HFFc6 (cell line): ENCODE results near the gene EIF5A. TPM values are rescaled to one million over a fixed set of nuclear protein-coding genes. Genes with fewer than 3 reads are reported as not detected.

ENCODE experiments used
- DNase-seq: peaks from one replicate; pipeline ENCODE4 v3.0.0-alpha.2; 2018
- H3K27ac Mint-ChIP-seq: 2 replicates; pipeline ENCODE4 v1.8.0; 2020; ENCODE audit warnings: mild to moderate bottlenecking, mixed read lengths
- H3K27me3 Mint-ChIP-seq: 2 replicates; pipeline ENCODE4 v1.8.0; 2021; ENCODE audit warnings: mild to moderate bottlenecking, moderate library complexity, mixed read lengths; ENCODE audit not compliant: insufficient read depth
- H3K36me3 Mint-ChIP-seq: 2 replicates; pipeline ENCODE4 v1.8.0; 2021; ENCODE audit warnings: low read depth, mixed read lengths
- H3K4me1 Mint-ChIP-seq: 2 replicates; pipeline ENCODE4 v1.8.0; 2020; ENCODE audit warnings: low read depth, mixed read lengths
- H3K4me3 Mint-ChIP-seq: 2 replicates; pipeline ENCODE4 v1.8.0; 2020; ENCODE audit warnings: mild to moderate bottlenecking, moderate library complexity, mixed read lengths
- H3K9me3 Mint-ChIP-seq: 2 replicates; pipeline ENCODE4 v1.8.0; 2020; ENCODE audit warnings: mild to moderate bottlenecking, mixed read lengths
- total RNA-seq, 6 experiments: library from RNA; stranded (reverse); fragmentation: NEBNext Ultra II Directional; extraction: Animal tissue kit (Norgen Biotek cat#: 25700); gene quantifications; 2 replicates in 1 of 6; 3 replicates in 5 of 6; pipeline ENCODE4 v1.2.3, GENCODE V29; 2021
- TF ChIP-seq, protein P1 (sequence below): fragments of 200-600 bp; sonication (generic); IDR thresholded peaks from 2 replicates; pipeline ENCODE4 v1.5.0; 2021; ENCODE audit warnings: antibody characterized with exemption, mild to moderate bottlenecking

EIF5A gene
- total RNA-seq, 6 experiments from 2014 or later = 1,011 to 1,116 (median 1,072) TPM

DNA sequence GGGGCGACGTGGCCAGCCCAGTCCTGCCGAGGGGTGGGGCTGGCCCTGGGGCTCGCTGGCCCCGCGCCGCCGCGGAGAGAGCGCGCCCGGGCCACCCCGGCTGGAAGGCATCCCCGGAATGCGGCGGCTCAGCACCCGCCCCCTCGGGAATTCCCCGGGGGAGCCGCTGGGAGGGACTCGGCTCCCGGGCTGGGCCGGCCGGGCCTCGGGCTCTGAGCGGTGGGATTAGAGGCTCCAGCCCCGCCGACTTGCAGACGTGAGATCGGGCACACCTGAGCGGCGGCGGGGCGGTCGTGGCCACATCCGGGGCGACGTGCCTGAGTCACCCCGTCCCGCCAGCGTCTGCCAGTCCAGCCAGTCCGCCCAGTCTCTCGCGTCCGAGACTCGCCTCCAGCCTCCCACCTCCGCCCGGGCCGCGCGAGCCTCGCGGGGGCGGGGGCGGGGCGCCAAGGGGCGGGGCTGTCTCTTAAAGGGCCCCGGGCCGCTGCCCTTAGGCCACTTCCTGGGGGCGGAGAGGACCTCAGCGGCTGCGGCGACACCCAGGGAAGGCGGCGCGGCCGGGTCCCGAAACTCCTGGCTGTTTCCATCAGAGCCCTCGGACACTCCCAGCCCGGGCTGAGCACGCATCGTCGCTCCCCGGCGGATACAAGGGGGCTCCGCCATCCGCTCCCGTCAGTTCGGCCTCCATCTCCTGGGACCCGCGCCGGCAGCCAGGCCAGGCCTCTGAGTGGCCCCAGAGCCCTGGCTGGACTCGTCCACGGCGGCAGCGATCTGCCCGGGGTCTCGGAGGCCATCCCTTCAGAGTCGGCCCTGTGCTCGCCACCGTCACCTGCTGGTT, 44.5 kb downstream of the EIF5A start, which contains the start of gene KCTD11:
Gene KCTD11, plus strand, starts transcription at position 498 of the 838 bp plus-strand sequence.
- Mint-ChIP-seq H3K9me3 (no peaks in the 10 kb centered on the region), H3K27me3 (peaks cover 2% of the 10 kb centered on the region; the same call in 1 of the 2 replicates), H3K27ac (peak within 1 kb of the TSS; percentile 97), H3K4me3 (peak within 1 kb of the TSS; percentile 93), H3K4me1 (peaks cover 53% of the 10 kb centered on the region), H3K36me3 (no peaks in the 10 kb centered on the region)
- DNase-seq = peak; percentile 91
- TF ChIP-seq, protein P1, sequence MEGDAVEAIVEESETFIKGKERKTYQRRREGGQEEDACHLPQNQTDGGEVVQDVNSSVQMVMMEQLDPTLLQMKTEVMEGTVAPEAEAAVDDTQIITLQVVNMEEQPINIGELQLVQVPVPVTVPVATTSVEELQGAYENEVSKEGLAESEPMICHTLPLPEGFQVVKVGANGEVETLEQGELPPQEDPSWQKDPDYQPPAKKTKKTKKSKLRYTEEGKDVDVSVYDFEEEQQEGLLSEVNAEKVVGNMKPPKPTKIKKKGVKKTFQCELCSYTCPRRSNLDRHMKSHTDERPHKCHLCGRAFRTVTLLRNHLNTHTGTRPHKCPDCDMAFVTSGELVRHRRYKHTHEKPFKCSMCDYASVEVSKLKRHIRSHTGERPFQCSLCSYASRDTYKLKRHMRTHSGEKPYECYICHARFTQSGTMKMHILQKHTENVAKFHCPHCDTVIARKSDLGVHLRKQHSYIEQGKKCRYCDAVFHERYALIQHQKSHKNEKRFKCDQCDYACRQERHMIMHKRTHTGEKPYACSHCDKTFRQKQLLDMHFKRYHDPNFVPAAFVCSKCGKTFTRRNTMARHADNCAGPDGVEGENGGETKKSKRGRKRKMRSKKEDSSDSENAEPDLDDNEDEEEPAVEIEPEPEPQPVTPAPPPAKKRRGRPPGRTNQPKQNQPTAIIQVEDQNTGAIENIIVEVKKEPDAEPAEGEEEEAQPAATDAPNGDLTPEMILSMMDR = peak; percentile 83; the same call in 1 of the 2 replicates

DNA sequence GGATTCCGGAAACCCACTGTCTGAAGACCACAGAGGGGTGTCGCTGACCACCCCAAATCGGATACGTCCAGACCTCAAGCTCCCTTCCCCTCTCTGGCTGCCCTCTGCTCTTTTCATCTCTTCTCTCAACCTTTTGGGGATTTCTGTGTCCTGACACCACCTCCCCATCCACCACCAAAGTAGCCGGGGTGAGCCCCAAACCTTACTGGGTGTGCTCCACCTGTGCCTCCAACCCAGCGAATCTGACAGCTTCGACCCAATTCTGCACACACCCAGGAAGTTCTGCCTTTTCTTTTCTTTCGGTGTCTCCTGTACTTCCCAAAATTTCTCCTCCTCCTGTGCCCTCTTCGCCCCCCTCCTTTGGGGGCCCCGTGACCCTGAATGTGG, 45.1 kb downstream of the EIF5A start:
- DNase-seq = no peak
- Mint-ChIP-seq H3K27me3 (peaks cover 2% of the 10 kb centered on the region; the same call in 1 of the 2 replicates), H3K36me3 (no peaks in the 10 kb centered on the region), H3K27ac (peak overlapping the region; percentile 93), H3K4me1 (peaks cover 53% of the 10 kb centered on the region), H3K9me3 (no peaks in the 10 kb centered on the region), H3K4me3 (peak overlapping the region; percentile 91)
- TF ChIP-seq, protein P1 = no peak; the same call in none of the 2 replicates

DNA sequence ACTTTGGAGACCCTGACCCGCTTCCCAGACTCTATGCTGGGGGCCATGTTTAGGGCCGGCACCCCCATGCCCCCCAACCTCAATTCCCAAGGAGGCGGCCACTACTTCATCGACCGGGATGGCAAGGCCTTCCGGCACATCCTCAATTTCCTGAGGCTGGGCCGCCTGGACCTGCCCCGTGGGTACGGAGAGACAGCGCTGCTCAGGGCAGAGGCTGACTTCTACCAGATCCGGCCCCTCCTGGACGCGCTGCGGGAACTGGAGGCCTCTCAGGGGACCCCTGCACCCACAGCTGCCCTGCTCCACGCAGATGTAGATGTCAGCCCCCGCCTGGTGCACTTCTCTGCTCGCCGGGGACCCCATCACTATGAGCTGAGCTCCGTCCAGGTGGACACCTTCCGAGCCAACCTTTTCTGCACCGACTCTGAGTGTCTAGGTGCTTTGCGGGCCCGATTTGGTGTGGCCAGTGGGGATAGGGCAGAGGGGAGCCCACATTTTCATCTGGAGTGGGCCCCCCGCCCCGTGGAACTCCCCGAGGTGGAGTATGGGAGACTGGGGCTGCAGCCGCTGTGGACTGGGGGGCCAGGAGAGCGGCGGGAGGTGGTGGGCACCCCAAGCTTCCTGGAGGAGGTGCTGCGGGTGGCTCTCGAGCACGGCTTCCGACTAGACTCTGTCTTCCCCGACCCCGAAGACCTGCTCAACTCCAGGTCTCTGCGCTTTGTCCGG, 45.6 kb downstream of the EIF5A start:
- Mint-ChIP-seq H3K27ac (peak overlapping the region; percentile 93), H3K4me1 (peaks cover 53% of the 10 kb centered on the region)

DNA sequence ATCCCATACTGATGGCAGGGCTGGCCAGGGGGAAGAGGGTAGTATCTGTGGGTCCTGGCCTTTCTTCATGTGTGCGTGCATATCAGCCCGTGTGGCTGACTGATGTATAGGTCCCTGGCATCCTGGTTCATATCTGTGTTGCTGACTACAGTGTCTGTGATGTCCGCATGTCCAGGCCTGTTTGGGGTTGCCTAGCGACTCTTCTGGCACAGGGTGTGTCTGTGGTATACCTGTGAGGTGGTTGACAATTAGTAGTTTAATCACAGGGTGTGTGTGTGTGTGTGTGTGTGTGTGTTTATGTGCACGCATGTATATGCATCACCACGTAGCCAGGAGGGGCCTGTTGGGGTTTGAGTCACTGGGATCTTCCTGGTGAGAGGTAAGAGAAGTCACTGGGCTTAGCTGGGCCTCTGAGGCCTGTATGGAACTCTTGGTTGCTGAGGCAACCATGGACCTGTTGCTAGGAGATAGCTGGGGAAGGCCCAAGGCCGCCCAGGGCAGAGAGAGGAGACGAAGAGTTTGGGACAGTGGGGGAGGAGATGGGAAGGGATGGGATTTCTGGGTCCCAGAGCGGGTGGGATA, 46.9 kb downstream of the EIF5A start:
- Mint-ChIP-seq H3K4me3 (peak overlapping the region; percentile 73), H3K36me3 (no peaks in the 10 kb centered on the region), H3K9me3 (no peaks in the 10 kb centered on the region), H3K27ac (peak overlapping the region; percentile 79), H3K27me3 (0 out of 2 replicates have a peak, but pooled peaks cover 2% of the 10 kb centered on the region), H3K4me1 (peaks cover 42% of the 10 kb centered on the region)
- peak; percentile 74 for DNase-seq
- TF ChIP-seq, protein P1 = no peak

More for the DNA sequence above, 45.6 kb downstream of the EIF5A start:
- TF ChIP-seq, protein P1 = no peak
- DNase-seq = no peak
- Mint-ChIP-seq H3K27me3 (peaks cover 2% of the 10 kb centered on the region; the same call in 1 of the 2 replicates), H3K4me3 (peak overlapping the region; percentile 91), H3K36me3 (no peaks in the 10 kb centered on the region), H3K9me3 (no peaks in the 10 kb centered on the region)

GRCh38 chr17:7355053-7355452, 47.6 kb downstream of the EIF5A start, which contains the start of gene TMEM95:
TSS of gene TMEM95 (plus strand) at chr17:7355156. CDS start at chr17:7355205, 49 bp downstream.
- Mint-ChIP-seq H3K36me3 (no peaks in the 10 kb centered on the region), H3K4me3 (peak within 1 kb of the TSS; percentile 73)

More at GRCh38 chr17:7355053-7355452, 47.6 kb downstream of the EIF5A start, which contains the start of gene TMEM95:
- DNase-seq = no peak
- Mint-ChIP-seq H3K9me3 (no peaks in the 10 kb centered on the region), H3K27ac (peak within 1 kb of the TSS; percentile 79), H3K27me3 (0 out of 2 replicates have a peak, but pooled peaks cover 2% of the 10 kb centered on the region), H3K4me1 (peaks cover 35% of the 10 kb centered on the region)
- TF ChIP-seq, protein P1 = no peak
